ENCODE data around the gene GDPD4. TPM values are rescaled to one million over a fixed set of nuclear protein-coding genes. Genes with fewer than 3 reads are reported as not detected.

GDPD4 gene
- total RNA-seq, 8 experiments from 2014 or later, result 0.31 to 2.2 (median 0.71) TPM; not detected in 2

DNA sequence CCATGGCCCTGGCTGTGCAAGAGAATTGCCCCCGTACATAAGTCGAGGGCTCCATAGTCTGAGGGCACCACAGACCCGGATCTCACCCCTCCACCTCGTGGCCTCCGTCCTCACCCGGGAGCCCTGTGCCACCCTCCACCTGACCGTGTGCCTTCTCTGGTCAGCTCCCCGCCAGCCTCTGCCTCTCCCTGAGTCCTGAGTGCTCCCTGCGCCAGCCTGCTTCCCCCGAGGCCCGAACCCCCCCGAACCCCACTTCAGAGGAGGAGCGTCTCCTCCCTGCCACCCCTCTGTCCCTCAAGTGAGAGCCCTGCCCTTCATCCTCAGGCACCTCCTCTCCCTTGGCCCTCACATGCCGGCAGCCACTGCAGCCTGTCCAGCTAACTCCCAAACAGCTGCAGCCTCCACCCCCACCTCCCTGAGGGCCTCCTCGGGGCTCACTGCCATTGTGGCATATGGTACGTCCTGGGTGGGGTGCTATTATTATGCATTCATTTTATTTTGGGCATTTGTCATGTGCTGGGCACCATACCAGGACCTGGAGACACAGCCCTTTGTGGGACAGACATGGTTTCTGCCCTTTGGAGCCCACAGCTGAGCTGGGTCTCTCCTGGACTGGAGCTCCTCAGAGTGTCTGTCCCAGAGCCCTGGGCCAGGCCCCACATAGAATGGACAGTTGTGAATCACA is 106.3 kb downstream of the GDPD4 start:
- Histone ChIP-seq H3K27ac (no peak overlapping the region), H3K4me3 (no peak overlapping the region), H3K4me1 (replicated peaks in 1 of 2) (no peaks in the 10 kb centered on the region)
- peak in 3 of 8 experiments; percentile 40 to 74 (median 66) for ATAC-seq (replicated peaks in 6 of 8)
- in situ Hi-C loops (cut with MboI; ENCODE audit: low pct_unique_long_range_greater_than_20kb in 2 of 9, low sequenced_read_pairs in 9 of 9, unreplicated experiment in 9 of 9), result loop anchor here in 1 of 9 experiments (25.0 kb wide), 2 partner anchors 158 to 342 kb away; partner anchors contain the start of gene B3GNT6
- 0 to 90% (median 45%) methylated on average over 1 to 6 of the region's 16 CpGs; no CpG with 5 or more reads in 5 of the 10 experiments for WGBS, 10 experiments

DNA sequence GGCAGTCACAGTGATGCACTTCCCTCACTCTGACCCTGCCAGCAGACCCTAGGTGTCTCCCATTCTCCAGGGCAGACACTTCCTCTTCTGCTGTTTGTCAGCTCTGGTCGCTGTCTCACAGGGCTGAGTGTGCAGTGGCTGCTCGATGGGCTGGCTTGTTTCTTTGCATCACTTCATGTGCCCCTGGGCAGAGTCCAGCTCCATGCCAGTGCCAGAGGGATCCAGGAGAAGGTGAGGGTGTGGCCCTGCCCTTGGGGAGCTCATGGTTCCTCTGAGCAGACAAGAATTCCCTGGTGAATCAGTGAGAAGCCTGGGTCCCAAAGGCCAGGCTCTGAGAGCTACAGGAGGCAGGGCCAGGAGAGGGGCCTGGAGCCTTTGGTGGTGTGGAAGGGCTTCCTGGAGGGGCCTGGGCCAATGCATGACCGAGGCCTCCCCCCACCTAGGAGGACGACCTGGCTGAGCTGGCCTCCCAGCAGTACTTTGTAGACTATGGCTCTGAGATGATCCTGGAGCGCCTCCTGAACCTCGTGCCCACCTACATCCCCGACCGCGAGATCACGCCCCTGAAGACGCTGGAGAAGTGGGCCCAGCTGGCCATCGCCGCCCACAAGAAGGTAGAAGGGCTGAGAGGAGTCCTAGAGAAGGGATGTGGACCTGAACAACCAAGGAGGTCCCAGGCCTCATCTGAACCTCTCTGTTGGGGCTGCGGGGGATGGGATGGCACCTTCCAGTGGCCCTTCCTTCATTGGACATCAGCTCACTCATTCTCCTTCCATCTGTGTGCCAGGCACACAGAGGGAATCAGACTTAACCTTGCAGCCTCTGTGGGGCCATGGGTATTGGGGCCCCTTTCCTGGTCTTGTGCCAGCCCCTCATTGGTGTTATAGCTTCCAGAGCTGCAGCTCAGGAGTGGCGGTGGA is 107.3 kb downstream of the GDPD4 start:
- WGBS, 10 experiments, result 71 to 100% (median 100%) methylated on average over 1 to 6 of the region's 15 CpGs; no CpG with 5 or more reads in 3 of the 10 experiments
- no peak for ATAC-seq (replicated peaks in 6 of 8)
- in situ Hi-C loops (cut with MboI; ENCODE audit: low pct_unique_long_range_greater_than_20kb in 2 of 9, low sequenced_read_pairs in 9 of 9, unreplicated experiment in 9 of 9), result loop anchor here in 1 of 9 experiments (25.0 kb wide), 2 partner anchors 157 to 343 kb away; partner anchors contain the start of gene B3GNT6
- Histone ChIP-seq H3K4me1 (replicated peaks in 1 of 2) (no peaks in the 10 kb centered on the region), H3K4me3 (no peak overlapping the region), H3K27ac (no peak overlapping the region)

DNA sequence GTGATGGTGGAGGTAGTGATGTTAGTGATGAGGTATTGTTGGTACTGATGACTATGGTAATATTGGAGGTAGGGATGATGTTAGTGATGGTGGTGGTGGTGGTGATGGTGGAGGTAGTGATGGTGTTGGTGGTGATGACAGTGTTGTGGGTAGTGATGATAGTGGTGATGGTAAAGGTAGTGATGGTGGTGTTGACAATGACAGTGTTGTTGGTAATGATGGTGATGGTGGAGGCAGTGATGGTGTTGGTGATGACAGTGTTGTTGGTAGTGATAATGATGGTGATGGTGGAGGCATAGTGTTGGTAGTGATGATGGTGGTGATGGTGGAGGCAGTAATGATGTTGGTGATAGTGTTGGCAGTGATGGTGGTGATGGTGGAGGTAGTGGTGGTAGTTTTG is 108.3 kb downstream of the GDPD4 start:
- H3K4me3 ChIP-seq, result no peak overlapping the region
- no peaks in the 10 kb centered on the region for H3K4me1 ChIP-seq (replicated peaks in 1 of 2)
- in situ Hi-C loops (cut with MboI; ENCODE audit: low pct_unique_long_range_greater_than_20kb in 2 of 9, low sequenced_read_pairs in 9 of 9, unreplicated experiment in 9 of 9), result loop anchor here in 1 of 9 experiments (25.0 kb wide), 2 partner anchors 156 to 344 kb away; partner anchors contain the start of gene B3GNT6
- ATAC-seq (replicated peaks in 6 of 8), result no peak
- no peak overlapping the region for H3K27ac ChIP-seq

DNA sequence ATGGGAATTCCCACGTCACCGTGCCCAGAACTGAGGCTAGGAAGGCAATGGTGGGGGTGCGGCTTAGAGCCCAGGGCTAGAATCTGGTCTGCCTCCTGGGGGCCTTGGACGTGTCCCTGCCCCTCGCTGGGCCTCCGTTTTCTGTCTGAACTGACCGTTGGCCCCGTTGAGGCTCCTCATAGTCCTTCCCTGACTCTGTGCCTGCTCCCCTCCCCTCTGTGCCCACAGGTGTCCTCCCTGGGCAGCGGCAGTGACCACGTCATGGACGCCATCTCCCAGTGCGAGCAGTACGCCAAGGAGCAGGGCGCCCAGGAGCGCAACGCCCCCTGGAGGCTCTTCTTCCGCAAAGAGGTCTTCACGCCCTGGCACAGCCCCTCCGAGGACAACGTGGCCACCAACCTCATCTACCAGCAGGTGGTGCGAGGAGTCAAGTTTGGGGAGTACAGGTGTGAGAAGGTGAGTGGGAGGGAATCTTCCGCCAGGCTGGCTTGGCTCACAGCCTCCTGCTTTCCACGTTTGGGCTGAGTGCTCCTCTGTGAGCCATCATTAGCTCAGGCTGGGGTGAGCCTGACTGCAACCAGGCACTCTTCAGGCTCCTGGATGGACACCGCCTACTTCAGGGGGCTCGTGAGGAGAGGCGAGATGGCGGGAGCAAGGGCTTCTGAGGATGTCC is 109.5 kb downstream of the GDPD4 start:
- in situ Hi-C loops (cut with MboI; ENCODE audit: low pct_unique_long_range_greater_than_20kb in 2 of 9, low sequenced_read_pairs in 9 of 9, unreplicated experiment in 9 of 9), result loop anchor here in 1 of 9 experiments (25.0 kb wide), 2 partner anchors 155 to 345 kb away; partner anchors contain the start of gene B3GNT6
- peak in 4 of 8 experiments; percentile 25 to 90 (median 36) for ATAC-seq (replicated peaks in 6 of 8)
- WGBS, 10 experiments, result 0 to 93% (median 73%) methylated on average over 1 to 12 of the region's 27 CpGs; no CpG with 5 or more reads in 3 of the 10 experiments
- Histone ChIP-seq H3K4me3 (no peak overlapping the region), H3K27ac (no peak overlapping the region), H3K4me1 (replicated peaks in 1 of 2) (peaks cover 4 to 7% of the 10 kb centered on the region in 2 donors)

DNA sequence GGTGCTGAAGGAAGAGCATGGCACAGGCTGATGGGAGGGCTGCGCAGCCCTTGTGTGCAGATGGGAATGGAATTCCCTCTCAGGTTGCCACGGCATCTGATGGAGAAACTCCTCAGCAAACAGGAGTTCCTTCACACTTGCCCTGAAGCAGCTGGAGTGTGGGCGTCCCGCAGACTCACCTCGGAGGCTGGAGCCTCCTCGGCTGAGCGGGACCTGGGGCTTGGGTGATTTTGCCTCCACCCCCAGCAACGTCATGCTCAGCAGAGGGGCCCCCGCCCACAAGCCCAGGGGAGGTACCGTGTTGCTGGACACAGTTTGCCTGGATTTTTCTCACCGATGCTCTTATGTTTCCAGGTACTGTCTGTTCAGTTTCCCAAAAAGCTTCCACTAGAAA is 110.1 kb downstream of the GDPD4 start:
- WGBS, 10 experiments, result 60 to 100% (median 90%) methylated on average over 1 to 3 of the region's 11 CpGs; no CpG with 5 or more reads in 5 of the 10 experiments
- H3K4me3 ChIP-seq, result no peak overlapping the region
- peak in 3 of 8 experiments; percentile 9 to 45 (median 22) for ATAC-seq (replicated peaks in 6 of 8)

DNA sequence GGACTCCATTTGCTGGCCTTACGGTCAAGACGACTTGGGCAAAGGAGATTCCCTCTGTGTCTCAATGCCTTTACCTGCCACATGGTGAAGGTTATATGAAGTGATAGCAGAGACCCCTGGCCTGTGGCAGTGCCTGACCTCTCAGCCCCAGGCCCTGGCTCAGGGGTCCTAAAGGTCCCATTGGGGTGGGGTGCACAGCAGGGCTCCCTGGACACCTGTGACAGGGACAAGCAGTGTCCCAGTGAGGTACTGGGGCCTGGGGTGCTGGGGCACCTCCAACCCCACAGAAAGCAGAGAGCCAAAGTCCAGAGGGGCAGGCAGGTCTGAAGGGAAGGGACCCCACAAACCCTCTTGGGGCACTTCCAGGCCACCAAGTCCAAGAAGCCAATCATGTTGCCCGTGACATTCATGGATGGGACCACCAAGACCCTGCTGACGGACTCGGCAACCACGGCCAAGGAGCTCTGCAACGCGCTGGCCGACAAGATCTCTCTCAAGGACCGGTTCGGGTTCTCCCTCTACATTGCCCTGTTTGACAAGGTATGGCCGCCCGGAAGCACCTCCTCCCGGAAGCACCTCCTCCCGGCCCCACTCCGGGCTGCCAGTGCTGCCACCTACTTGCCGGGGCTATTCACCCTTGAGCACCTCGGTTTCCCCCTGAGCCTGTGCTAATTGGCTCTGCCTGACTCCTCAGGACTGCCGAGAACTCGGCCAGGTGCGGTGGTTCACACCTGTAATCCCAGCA is 111.0 kb downstream of the GDPD4 start:
- in situ Hi-C loops (cut with MboI; ENCODE audit: low pct_unique_long_range_greater_than_20kb in 2 of 9, low sequenced_read_pairs in 9 of 9, unreplicated experiment in 9 of 9), result loop anchor here in 1 of 9 experiments (25.0 kb wide), 2 partner anchors 153 to 347 kb away; partner anchors contain the start of gene B3GNT6
- no peak overlapping the region for H3K4me3 ChIP-seq
- no peak for ATAC-seq (replicated peaks in 6 of 8)
- H3K27ac ChIP-seq, result no peak overlapping the region
- peaks cover 13 to 14% of the 10 kb centered on the region in 2 donors for H3K4me1 ChIP-seq (replicated peaks in 1 of 2)
- WGBS, 10 experiments, result 65 to 100% (median 81%) methylated on average over 1 to 11 of the region's 21 CpGs; no CpG with 5 or more reads in 6 of the 10 experiments

More for the DNA sequence above, 110.1 kb downstream of the GDPD4 start:
- Histone ChIP-seq H3K27ac (no peak overlapping the region), H3K4me1 (replicated peaks in 1 of 2) (peaks cover 10 to 13% of the 10 kb centered on the region in 2 donors)
- in situ Hi-C loops (cut with MboI; ENCODE audit: low pct_unique_long_range_greater_than_20kb in 2 of 9, low sequenced_read_pairs in 9 of 9, unreplicated experiment in 9 of 9), result loop anchor here in 1 of 9 experiments (25.0 kb wide), 2 partner anchors 154 to 346 kb away; partner anchors contain the start of gene B3GNT6

DNA sequence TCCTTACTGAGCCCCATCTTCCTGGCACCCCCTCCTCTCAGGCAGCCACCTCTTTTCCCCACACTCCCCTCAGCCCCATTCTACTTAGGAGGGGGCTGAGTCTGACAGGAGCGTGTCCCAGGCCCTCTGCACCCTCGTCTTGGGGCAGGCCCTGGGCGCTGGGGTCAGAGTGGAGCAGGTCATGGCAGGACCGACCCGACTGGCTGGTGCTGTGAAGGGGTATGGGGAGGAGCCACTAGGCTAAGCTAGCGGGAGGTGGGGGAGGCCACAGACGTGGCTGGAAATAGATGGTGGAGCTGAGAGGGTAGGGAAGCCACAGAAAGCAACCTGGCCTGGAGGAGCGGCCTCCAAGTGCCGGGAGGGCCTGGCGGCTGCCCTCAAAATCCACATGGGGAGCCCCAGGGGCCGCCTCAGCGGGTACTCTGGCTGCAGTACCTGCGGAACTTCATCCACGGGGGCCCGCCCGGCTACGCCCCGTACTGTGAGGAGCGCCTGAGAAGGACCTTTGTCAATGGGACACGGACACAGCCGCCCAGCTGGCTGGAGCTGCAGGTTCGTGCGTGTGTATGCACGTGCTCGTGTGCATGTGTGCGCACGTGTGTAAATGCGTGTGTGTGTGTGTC is 111.8 kb downstream of the GDPD4 start:
- in situ Hi-C loops (cut with MboI; ENCODE audit: low pct_unique_long_range_greater_than_20kb in 2 of 9, low sequenced_read_pairs in 9 of 9, unreplicated experiment in 9 of 9), result loop anchor here in 2 of 9 experiments (10.0 to 25.0 kb wide), 3 partner anchors 152 to 365 kb away; partner anchors contain the start of gene B3GNT6 (in 1 of the 2)
- H3K4me3 ChIP-seq, result no peak overlapping the region
- H3K4me1 ChIP-seq (replicated peaks in 1 of 2), result peaks cover 13 to 14% of the 10 kb centered on the region in 2 donors
- 50 to 100% methylated on average over 2 to 8 of the region's 28 CpGs; no CpG with 5 or more reads in 8 of the 10 experiments for WGBS, 10 experiments
- no peak overlapping the region for H3K27ac ChIP-seq
- ATAC-seq (replicated peaks in 6 of 8), result no peak

DNA sequence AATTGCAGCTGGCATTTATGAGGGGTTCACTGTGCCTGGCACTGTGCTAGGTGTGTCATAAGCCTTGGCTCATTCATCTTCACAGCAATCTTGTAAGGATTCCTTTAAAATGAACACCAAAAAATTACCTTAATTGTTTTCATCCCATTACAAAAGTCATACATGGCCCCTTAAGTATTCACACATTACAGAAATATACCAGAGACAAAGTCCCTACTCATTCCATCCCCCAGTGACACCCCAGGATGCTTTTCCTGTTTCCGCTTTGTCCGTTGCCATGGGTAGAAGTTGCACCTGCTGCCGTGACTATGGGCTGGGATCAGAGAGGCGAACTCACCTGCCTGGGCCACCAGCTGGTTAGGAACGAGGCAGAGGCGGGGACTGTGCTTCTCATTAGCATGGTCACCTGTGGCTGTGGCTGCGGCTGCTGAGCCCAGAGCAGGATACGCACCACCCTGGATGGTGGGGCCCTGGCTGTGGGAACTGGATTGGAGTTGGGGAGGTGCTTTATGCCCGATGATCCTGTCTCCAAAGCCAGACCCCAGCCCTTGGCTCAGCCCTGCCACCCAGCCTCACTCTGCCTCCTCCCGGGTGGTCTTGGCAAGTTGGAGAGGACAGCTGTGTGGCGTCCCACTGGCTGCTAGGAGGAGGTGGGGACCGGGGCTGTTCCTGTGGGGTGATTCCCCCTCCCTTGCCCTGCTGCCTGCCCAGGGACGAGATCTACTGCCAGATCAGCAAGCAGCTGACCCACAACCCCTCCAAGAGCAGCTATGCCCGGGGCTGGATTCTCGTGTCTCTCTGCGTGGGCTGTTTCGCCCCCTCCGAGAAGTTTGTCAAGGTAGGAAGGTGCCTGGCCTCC is 112.6 kb downstream of the GDPD4 start:
- 83 to 100% (median 97%) methylated on average over 1 to 10 of the region's 18 CpGs; no CpG with 5 or more reads in 4 of the 10 experiments for WGBS, 10 experiments
- in situ Hi-C loops (cut with MboI; ENCODE audit: low pct_unique_long_range_greater_than_20kb in 2 of 9, low sequenced_read_pairs in 9 of 9, unreplicated experiment in 9 of 9), result loop anchor here in 2 of 9 experiments (10.0 to 25.0 kb wide), 3 partner anchors 152 to 366 kb away; partner anchors contain the start of gene B3GNT6 (in 1 of the 2)
- Histone ChIP-seq H3K4me1 (replicated peaks in 1 of 2) (peaks cover 13 to 14% of the 10 kb centered on the region in 2 donors), H3K4me3 (no peak overlapping the region), H3K27ac (no peak overlapping the region)
- no peak for ATAC-seq (replicated peaks in 6 of 8)

DNA sequence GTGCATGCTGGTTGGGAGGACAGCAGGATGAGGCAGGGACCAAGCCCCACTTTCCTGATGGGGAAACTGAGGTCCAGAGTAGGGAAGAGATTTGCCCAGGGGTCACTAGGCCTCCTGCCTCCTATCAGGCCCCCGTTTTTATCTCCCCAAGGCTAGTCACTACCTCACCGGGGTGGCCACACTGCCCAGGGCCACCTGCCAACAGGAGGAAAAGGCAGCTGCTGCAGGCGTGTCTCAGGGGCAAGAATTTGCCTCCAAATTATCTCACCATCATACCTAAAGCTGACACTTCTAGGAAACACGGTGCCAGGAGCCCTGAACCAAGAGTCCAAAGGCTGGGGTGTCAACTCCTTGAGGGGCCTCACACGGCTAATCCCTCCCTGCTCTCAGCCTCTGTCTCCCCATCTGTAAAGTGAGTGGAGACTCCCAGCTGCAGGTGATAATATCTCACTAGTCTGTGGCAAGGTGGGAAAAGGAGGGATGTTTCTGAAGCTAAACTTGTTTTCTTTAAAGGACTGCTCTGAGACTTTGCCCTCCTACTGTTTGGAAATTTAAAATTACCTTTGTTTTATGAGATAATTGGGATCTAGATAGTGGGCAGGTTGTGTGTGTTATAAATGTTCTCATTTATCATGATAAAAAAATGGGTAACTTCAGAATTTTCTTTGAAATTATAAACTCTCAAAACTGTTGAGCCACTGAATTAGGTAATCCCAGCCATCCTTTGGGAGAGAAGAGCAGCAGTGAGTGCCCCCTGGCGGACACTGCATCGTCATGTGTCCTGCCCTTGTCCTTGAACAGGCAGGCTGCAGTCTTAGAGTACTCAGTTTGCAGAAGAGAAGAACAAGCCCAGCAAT is 113.5 kb downstream of the GDPD4 start:
- Histone ChIP-seq H3K27ac (no peak overlapping the region), H3K4me3 (no peak overlapping the region), H3K4me1 (replicated peaks in 1 of 2) (peaks cover 13 to 14% of the 10 kb centered on the region in 2 donors)
- in situ Hi-C loops (cut with MboI; ENCODE audit: low pct_unique_long_range_greater_than_20kb in 2 of 9, low sequenced_read_pairs in 9 of 9, unreplicated experiment in 9 of 9), result loop anchor here in 2 of 9 experiments (10.0 to 25.0 kb wide), 3 partner anchors 151 to 367 kb away; partner anchors contain the start of gene B3GNT6 (in 1 of the 2)
- peak; percentile 58 to 92 (median 84) for ATAC-seq (replicated peaks in 6 of 8)
- 0 to 100% (median 33%) methylated on average over 1 to 4 of the region's 7 CpGs; no CpG with 5 or more reads in 1 of the 10 experiments for WGBS, 10 experiments

Data from motor neuron (in vitro differentiated cells).